Duodenal mucosa (tissue), 2 donors: ENCODE data around the gene MYH16.
"Not testable (repeated sequence)": the region's sequence is repeated elsewhere in the genome, so short reads cannot be mapped to it uniquely, and the experiment has no call there.

ENCODE experiments used
- H3K27ac ChIP-seq: one replicate; pipeline ENCODE4 v1.7.0; 2013; ENCODE audit warnings: low read depth, low read length
- H3K27me3 ChIP-seq, 2 donors: one replicate each; pipeline ENCODE4 v1.7.0; 2013; ENCODE audit warnings: low read length in 2 of 2, control low read depth in 1 of 2; ENCODE audit not compliant: insufficient read depth in 2 of 2, control insufficient read depth in 1 of 2
- H3K36me3 ChIP-seq, 2 donors: one replicate each; pipeline ENCODE4 v1.7.0; 2013; ENCODE audit warnings: low read length in 2 of 2, control low read depth in 1 of 2; ENCODE audit not compliant: insufficient read depth in 2 of 2, control insufficient read depth in 1 of 2
- H3K4me1 ChIP-seq, 2 donors: one replicate each; pipeline ENCODE4 v1.7.0; 2013; ENCODE audit warnings: low read length in 2 of 2, control low read depth in 1 of 2; ENCODE audit not compliant: insufficient read depth in 2 of 2, control insufficient read depth in 1 of 2
- H3K4me3 ChIP-seq, 2 donors: one replicate each; pipeline ENCODE4 v1.7.0; 2013; ENCODE audit warnings: low read length in 2 of 2, low read depth in 1 of 2
- H3K9ac ChIP-seq, 2 donors: one replicate each; pipeline ENCODE4 v1.7.0; 2013; ENCODE audit warnings: low read length in 2 of 2, low read depth in 1 of 2
- H3K9me3 ChIP-seq, 2 donors: one replicate each; pipeline ENCODE4 v1.7.0; 2013; ENCODE audit warnings: low read length in 2 of 2, control low read depth in 1 of 2; ENCODE audit not compliant: control insufficient read depth in 1 of 2

Gene MYH16

GRCh38 chr7:99257675-99258074 lies 15.0 kb upstream of the MYH16 start:
- H3K36me3 ChIP-seq = no peaks in the 10 kb centered on the region
- H3K9ac ChIP-seq = no peak overlapping the region
- no peak overlapping the region for H3K4me3 ChIP-seq
- no peak overlapping the region for H3K27ac ChIP-seq
- no peaks in the 10 kb centered on the region for H3K27me3 ChIP-seq
- H3K4me1 ChIP-seq = no peaks in the 10 kb centered on the region
- H3K9me3 ChIP-seq = no peaks in the 10 kb centered on the region

GRCh38 chr7:99258501-99258900 lies 14.1 kb upstream of the MYH16 start:
- Histone ChIP-seq H3K27me3 (no peaks in the 10 kb centered on the region), H3K4me1 (no peaks in the 10 kb centered on the region), H3K36me3 (no peaks in the 10 kb centered on the region), H3K4me3 (no peak overlapping the region), H3K9me3 (no peaks in the 10 kb centered on the region), H3K9ac (no peak overlapping the region), H3K27ac (no peak overlapping the region)

- H3K27ac ChIP-seq = no peak overlapping the region
- H3K9ac ChIP-seq = no peak overlapping the region
- H3K27me3 ChIP-seq = no peaks in the 10 kb centered on the region
- H3K9me3 ChIP-seq = no peaks in the 10 kb centered on the region
- no peak overlapping the region for H3K4me3 ChIP-seq
- no peaks in the 10 kb centered on the region for H3K36me3 ChIP-seq
- no peaks in the 10 kb centered on the region for H3K4me1 ChIP-seq
Observed at GRCh38 chr7:99260395-99260794, 12.2 kb upstream of the MYH16 start.

GRCh38 chr7:99261646-99262045 lies 11.0 kb upstream of the MYH16 start:
- H3K9me3 ChIP-seq = no peaks in the 10 kb centered on the region
- H3K9ac ChIP-seq = no peak overlapping the region
- H3K27ac ChIP-seq = no peak overlapping the region
- H3K4me1 ChIP-seq = no peaks in the 10 kb centered on the region
- H3K4me3 ChIP-seq = no peak overlapping the region
- no peaks in the 10 kb centered on the region for H3K27me3 ChIP-seq
- H3K36me3 ChIP-seq = no peaks in the 10 kb centered on the region

GRCh38 chr7:99265848-99266480 lies 6.7 kb upstream of the MYH16 start:
- H3K27me3 ChIP-seq = peaks cover 0 to 2% of the 10 kb centered on the region in 2 donors
- H3K36me3 ChIP-seq = no peaks in the 10 kb centered on the region

GRCh38 chr7:99267481-99267840 lies 5.2 kb upstream of the MYH16 start:
- H3K4me1 ChIP-seq = no peaks in the 10 kb centered on the region
- H3K9ac ChIP-seq = no peak overlapping the region
- H3K9me3 ChIP-seq = no peaks in the 10 kb centered on the region
- no peak overlapping the region for H3K4me3 ChIP-seq
- peaks cover 0 to 2% of the 10 kb centered on the region in 2 donors for H3K27me3 ChIP-seq
- H3K36me3 ChIP-seq = no peaks in the 10 kb centered on the region
- no peak overlapping the region for H3K27ac ChIP-seq

More at GRCh38 chr7:99265848-99266480, 6.7 kb upstream of the MYH16 start:
- Histone ChIP-seq H3K4me1 (no peaks in the 10 kb centered on the region), H3K4me3 (no peak overlapping the region), H3K9me3 (no peaks in the 10 kb centered on the region), H3K27ac (no peak overlapping the region), H3K9ac (no peak overlapping the region)

- Histone ChIP-seq H3K4me1 (no peaks in the 10 kb centered on the region), H3K4me3 (no peak overlapping the region), H3K27ac (no peak overlapping the region), H3K9me3 (no peaks in the 10 kb centered on the region), H3K36me3 (no peaks in the 10 kb centered on the region), H3K9ac (no peak overlapping the region), H3K27me3 (peaks cover 0 to 2% of the 10 kb centered on the region in 2 donors)
Observed at GRCh38 chr7:99267841-99268576, 4.6 kb upstream of the MYH16 start.

GRCh38 chr7:99268577-99268908 lies 4.1 kb upstream of the MYH16 start:
- no peaks in the 10 kb centered on the region for H3K36me3 ChIP-seq
- no peaks in the 10 kb centered on the region for H3K4me1 ChIP-seq
- H3K27me3 ChIP-seq = peaks cover 0 to 2% of the 10 kb centered on the region in 2 donors
- no peak overlapping the region for H3K27ac ChIP-seq
- no peaks in the 10 kb centered on the region for H3K9me3 ChIP-seq
- no peak overlapping the region for H3K4me3 ChIP-seq
- no peak overlapping the region for H3K9ac ChIP-seq

- H3K4me1 ChIP-seq = peaks cover 3 to 7% of the 10 kb centered on the region in 2 donors
- H3K27ac ChIP-seq = no peak overlapping the region
- no peak overlapping the region for H3K4me3 ChIP-seq
- H3K27me3 ChIP-seq = peaks cover 0 to 2% of the 10 kb centered on the region in 2 donors
- H3K9me3 ChIP-seq = no peaks in the 10 kb centered on the region
- H3K9ac ChIP-seq = no peak overlapping the region
- no peaks in the 10 kb centered on the region for H3K36me3 ChIP-seq
Observed at GRCh38 chr7:99270702-99271101, 1.9 kb upstream of the MYH16 start.

GRCh38 chr7:99273561-99273960 lies 922 bp downstream of the MYH16 start:
- not testable (repeated sequence) for H3K4me1 ChIP-seq, H3K9me3 ChIP-seq, H3K4me3 ChIP-seq, H3K27me3 ChIP-seq, H3K9ac ChIP-seq, H3K27ac ChIP-seq, H3K36me3 ChIP-seq
